Uterus (tissue), 2 donors: ENCODE data around the gene PAM.

Experiments used
- CTCF ChIP-seq, 4 experiments: fragments of 200-600 bp in 2 of 4; fragments of 450-650 bp in 2 of 4; sonication (generic) in 2 of 4; IDR thresholded peaks; one replicate each; pipeline ENCODE4 v1.5.1; 2016 to 2019; ENCODE audit warnings: antibody characterized with exemption in 4 of 4, mild to moderate bottlenecking in 2 of 4, moderate library complexity in 1 of 4
- POLR2A ChIP-seq, 2 donors: fragments of 450-650 bp; IDR thresholded peaks; one replicate each; pipeline ENCODE4 v1.6.1; 2016; ENCODE audit warnings: antibody characterized with exemption in 2 of 2, mild to moderate bottlenecking in 1 of 2, moderate library complexity in 1 of 2

DNA sequence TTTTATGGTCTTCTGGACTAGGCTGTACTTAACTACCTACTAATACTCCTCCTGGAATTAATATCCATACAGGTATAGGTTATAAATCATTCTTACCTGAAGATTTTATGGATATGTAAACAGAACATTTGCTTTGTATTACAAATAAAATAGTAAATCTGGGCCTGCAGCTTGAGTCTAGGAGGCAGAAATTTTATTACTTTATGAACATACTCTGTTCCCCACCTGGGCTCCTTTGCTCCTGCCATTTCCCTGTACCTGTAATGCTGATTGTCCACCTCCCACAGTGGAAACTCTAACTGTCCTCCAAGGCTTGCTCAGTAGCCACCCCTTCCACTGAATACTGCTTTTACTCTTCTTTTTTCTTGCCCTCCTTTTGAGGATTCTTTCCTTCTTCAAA is 108.0 kb downstream of the PAM start:
- TF ChIP-seq POLR2A (IDR thresholded peaks at IDR 0.05): no peak
- no peak for TF ChIP-seq CTCF (IDR thresholded peaks at IDR 0.05)
